Testis (tissue), 3 donors: Measurements from ENCODE around the gene MSLN. TPM values are rescaled to one million over a fixed set of nuclear protein-coding genes. Genes with fewer than 3 reads are reported as not detected.

Source experiments
- DNase-seq: peaks from one replicate; pipeline ENCODE4 v3.0.0-alpha.2; 2019
- H3K27ac ChIP-seq, 2 donors: fragments of 200-600 bp; sonication (generic); one replicate each; pipeline ENCODE4 v1.5.1; 2019
- H3K27me3 ChIP-seq: fragments of 200-600 bp; sonication (generic); one replicate; pipeline ENCODE4 v1.5.1; 2019
- H3K36me3 ChIP-seq: fragments of 200-600 bp; sonication (generic); one replicate; pipeline ENCODE4 v1.5.1; 2017; ENCODE audit warnings: low read depth; ENCODE audit errors: missing control alignments
- H3K4me1 ChIP-seq: fragments of 200-600 bp; sonication (generic); one replicate; pipeline ENCODE4 v1.5.1; 2019
- H3K4me3 ChIP-seq, 2 donors: fragments of 200-600 bp; sonication (generic); one replicate each; pipeline ENCODE4 v1.5.1; 2017 to 2019
- H3K9me3 ChIP-seq: fragments of 200-600 bp; sonication (generic); one replicate; pipeline ENCODE4 v1.5.1; 2017
- POLR2A ChIP-seq: fragments of 450-650 bp; IDR thresholded peaks from one replicate; pipeline ENCODE4 v1.6.1; 2017; ENCODE audit warnings: antibody characterized with exemption, mild to moderate bottlenecking, moderate library complexity
- WGBS, 2 donors: methylation state at CpG; one replicate each; pipeline ENCODE4 v1.1.5; 2018; 5-methylcytosine and 5-hydroxymethylcytosine counted together
- intact Hi-C: fragments of 100-400 bp; cut with DNase I; formaldehyde crosslinking; loops from one replicate; pipeline ENCODE4 v1.15.1; 2023; ENCODE audit warnings: low total_unique reads
- polyA plus RNA-seq: library from polyadenylated mRNA; stranded (reverse); fragments of 350-450 nt; fragmentation: Illumina TruSeq; extraction: RNeasy Lipid Tissue Mini Kit (QIAGEN cat#74804); gene quantifications from one replicate; pipeline ENCODE4 v1.2.3, GENCODE V29; 2014; ENCODE audit warnings: low read depth, low replicate concordance; ENCODE audit not compliant: insufficient read depth
- total RNA-seq, 2 donors: library from RNA; depleted of rRNA; stranded (reverse); fragments of >200 nt; gene quantifications; one replicate each; pipeline ENCODE4 v1.2.3, GENCODE V29; 2016
- TF ChIP-seq, protein P1 (sequence below), 3 experiments: fragments of 450-650 bp in 2 of 3; fragments of 200-600 bp in 1 of 3; sonication (generic) in 1 of 3; IDR thresholded peaks; one replicate each; pipeline ENCODE4 v1.5.1; 2016 to 2019; ENCODE audit warnings: antibody characterized with exemption in 3 of 3, mild to moderate bottlenecking in 2 of 3, moderate library complexity in 1 of 3

The MSLN gene
- total and polyA plus RNA-seq, 3 donors from 2014 or later = 1.5 to 18.5 (median 2.8) TPM

DNA sequence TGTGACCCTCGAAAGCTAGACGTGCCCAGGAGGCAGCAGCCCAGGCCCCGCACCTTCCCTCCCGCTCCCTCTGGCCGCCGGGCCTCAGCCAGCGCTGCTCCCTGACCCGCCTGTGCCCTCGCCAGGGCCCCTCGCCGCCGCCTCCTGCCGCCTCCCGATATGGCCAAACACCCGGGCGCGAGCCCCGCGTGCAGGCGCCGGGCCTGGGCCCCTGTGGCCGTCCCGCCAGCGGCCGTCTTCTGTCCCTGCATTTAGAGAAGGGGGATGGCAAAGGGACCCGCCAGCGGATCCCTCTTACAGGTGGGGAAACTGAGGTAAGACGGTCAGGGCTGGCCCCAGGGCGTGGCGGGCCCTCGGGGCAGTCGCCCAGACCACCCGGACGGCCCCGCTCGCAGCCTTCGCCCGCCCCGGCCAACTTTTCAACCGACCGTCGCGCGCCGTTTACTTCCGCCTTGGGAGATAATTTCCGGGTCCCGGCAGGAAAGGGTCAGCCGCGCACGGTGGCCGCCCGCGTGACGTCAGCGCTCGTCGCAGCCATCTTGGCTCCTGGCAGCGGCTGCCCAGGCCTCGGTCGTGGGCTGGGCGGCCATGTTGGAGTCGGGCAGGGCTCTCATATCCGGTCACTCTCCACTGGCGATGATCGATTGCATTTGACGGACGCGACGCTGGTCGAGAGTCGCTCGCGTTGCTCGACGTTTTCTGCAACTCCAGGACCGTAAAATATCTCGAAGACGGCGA is 47.0 kb downstream of the MSLN start:
- no peaks in the 10 kb centered on the region for H3K27me3 ChIP-seq
- DNase-seq = peak; percentile 94
- H3K4me1 ChIP-seq = peaks cover 7% of the 10 kb centered on the region
- TF ChIP-seq POLR2A = peak; percentile 46
- TF ChIP-seq, protein P1, sequence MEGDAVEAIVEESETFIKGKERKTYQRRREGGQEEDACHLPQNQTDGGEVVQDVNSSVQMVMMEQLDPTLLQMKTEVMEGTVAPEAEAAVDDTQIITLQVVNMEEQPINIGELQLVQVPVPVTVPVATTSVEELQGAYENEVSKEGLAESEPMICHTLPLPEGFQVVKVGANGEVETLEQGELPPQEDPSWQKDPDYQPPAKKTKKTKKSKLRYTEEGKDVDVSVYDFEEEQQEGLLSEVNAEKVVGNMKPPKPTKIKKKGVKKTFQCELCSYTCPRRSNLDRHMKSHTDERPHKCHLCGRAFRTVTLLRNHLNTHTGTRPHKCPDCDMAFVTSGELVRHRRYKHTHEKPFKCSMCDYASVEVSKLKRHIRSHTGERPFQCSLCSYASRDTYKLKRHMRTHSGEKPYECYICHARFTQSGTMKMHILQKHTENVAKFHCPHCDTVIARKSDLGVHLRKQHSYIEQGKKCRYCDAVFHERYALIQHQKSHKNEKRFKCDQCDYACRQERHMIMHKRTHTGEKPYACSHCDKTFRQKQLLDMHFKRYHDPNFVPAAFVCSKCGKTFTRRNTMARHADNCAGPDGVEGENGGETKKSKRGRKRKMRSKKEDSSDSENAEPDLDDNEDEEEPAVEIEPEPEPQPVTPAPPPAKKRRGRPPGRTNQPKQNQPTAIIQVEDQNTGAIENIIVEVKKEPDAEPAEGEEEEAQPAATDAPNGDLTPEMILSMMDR (IDR thresholded peaks at IDR 0.05) = no peak
- peak overlapping the region; percentile 78 to 83 for H3K4me3 ChIP-seq
- WGBS, 2 donors = 24 to 41% methylated on average over 27 to 79 of the region's 80 CpGs
- intact Hi-C loops = no loop called here
- H3K27ac ChIP-seq = peak overlapping the region; percentile 68 to 88
- no peaks in the 10 kb centered on the region for H3K9me3 ChIP-seq
- no peaks in the 10 kb centered on the region for H3K36me3 ChIP-seq

DNA sequence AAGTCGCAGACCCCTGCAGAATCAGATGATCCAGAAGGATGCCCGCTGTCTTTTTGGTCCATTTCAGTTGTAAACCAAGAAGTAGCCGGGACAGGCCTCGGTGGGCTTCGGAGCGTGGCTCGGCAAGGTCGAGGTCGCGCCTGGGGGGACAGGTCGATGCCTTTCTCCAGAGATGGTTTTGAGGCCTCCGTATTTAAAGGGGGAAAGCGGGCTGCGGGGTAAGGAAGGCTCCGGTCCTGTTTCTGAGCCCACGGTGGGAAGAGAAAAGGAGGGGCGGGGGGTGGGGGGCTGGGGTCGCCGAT is 47.5 kb downstream of the MSLN start:
- intact Hi-C loops = no loop called here
- peak overlapping the region in 1 of 2 donors; percentile 88 for H3K27ac ChIP-seq
- 30 to 37% methylated on average over 19 of the region's 19 CpGs for WGBS, 2 donors

DNA sequence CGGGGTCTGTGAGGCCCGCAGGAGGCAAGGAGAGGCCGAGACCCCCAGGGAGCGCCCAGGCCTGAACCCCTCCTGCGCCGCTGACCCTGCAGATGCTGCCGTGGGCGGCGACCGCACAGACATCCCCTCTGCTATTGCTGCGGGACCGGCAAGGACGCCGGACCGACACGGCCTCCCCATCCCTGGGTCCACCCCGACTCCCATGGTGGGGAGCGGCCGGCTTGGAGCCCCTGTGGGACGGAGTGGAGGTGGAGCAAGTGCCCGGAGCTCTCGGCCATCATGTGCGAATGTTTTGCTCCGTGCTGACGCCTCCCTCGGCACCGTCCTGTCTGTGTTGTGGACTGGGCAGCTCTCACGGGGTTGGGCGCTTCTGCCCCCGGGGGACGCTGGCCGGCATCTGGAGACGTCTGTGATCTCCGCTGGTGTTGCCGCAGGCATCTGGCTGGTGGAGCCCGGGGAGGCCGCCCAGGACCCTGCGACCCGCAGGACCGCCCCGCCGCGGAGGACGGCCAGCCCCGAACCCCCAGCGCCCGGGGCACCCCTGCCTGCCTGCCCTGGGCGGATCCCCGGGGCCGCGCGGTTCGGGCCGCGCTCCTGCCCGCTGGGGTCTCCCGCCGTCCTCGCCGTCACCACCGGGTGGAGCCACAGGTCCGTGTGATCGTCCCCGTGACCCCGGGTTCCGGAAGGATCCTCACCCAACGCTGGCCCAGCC is 52.8 kb downstream of the MSLN start:
- peak; percentile 50 for DNase-seq
- Histone ChIP-seq H3K27me3 (no peaks in the 10 kb centered on the region), H3K4me1 (peaks cover 3% of the 10 kb centered on the region), H3K36me3 (no peaks in the 10 kb centered on the region), H3K9me3 (no peaks in the 10 kb centered on the region), H3K27ac (no peak overlapping the region), H3K4me3 (peak overlapping the region in 1 of 2 donors; percentile 17)
- TF ChIP-seq, protein P1 (IDR thresholded peaks at IDR 0.05) = peak; percentile 53 to 61 (median 55)
- TF ChIP-seq POLR2A = no peak
- 4 to 19% methylated on average over 9 to 42 of the region's 67 CpGs for WGBS, 2 donors
- intact Hi-C loops = loop anchor here (10.0 kb wide), 1 partner anchor 241 kb away; no protein-coding TSS in a partner anchor

More for the DNA sequence above, 47.5 kb downstream of the MSLN start:
- Histone ChIP-seq H3K9me3 (no peaks in the 10 kb centered on the region), H3K36me3 (no peaks in the 10 kb centered on the region), H3K27me3 (no peaks in the 10 kb centered on the region), H3K4me3 (peak overlapping the region; percentile 78 to 83), H3K4me1 (peaks cover 7% of the 10 kb centered on the region)
- no peak for DNase-seq
- TF ChIP-seq, protein P1 (IDR thresholded peaks at IDR 0.05) = no peak
- no peak for TF ChIP-seq POLR2A

DNA sequence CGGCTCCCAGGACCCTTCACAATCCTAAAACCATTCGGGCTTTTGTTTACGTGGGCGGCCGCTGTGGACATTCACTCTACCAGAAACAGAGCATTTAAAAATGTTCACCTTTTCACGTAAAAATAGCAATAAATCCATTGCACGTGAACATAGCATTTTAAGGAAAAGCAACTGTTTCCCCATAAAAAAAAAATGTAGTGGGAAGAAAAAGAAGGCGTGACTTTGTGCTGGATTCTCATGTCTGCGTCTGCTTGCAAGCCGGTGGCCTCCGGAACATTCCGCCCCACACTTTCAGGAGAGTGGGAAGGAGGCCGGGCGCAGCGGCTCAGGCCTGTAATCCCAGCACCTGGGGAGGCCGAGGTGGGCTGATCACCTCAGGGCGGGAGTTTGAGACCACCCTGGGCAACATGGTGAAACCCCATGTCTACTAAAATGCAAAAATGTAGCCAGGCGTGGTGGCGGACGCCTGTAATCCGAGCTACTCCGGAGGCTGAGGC is 53.4 kb downstream of the MSLN start:
- WGBS, 2 donors = 35 to 54% methylated on average over 22 of the region's 22 CpGs
- no peaks in the 10 kb centered on the region for H3K27me3 ChIP-seq
- no peaks in the 10 kb centered on the region for H3K9me3 ChIP-seq
- no peak for DNase-seq
- H3K27ac ChIP-seq = no peak overlapping the region
- no peak overlapping the region for H3K4me3 ChIP-seq
- no peaks in the 10 kb centered on the region for H3K4me1 ChIP-seq
- H3K36me3 ChIP-seq = no peaks in the 10 kb centered on the region
- intact Hi-C loops = loop anchor here (10.0 kb wide), 1 partner anchor 241 kb away; no protein-coding TSS in a partner anchor
- TF ChIP-seq, protein P1 (IDR thresholded peaks at IDR 0.05) = no peak
- TF ChIP-seq POLR2A = no peak
